GM13976 (cell line): ENCODE results near the gene PRL.

Source experiments
- DNase-seq: peaks from one replicate; pipeline ENCODE4 v3.0.0; 2012; ENCODE audit warnings: low spot score
- CTCF ChIP-seq: IDR thresholded peaks from 2 replicates; pipeline ENCODE4 v1.5.1; 2012; ENCODE audit warnings: borderline replicate concordance, mild to moderate bottlenecking; ENCODE audit not compliant: insufficient read depth; ENCODE audit errors: extremely low read depth, missing control alignments, control extremely low read depth
- in situ Hi-C: fragments of 300-500 bp; cut with MboI; formaldehyde crosslinking; loops from one replicate; pipeline ENCODE4 v1.12.0; 2022; ENCODE audit warnings: low sequenced_read_pairs, mixed read lengths, inconsistent platforms; ENCODE audit not compliant: unreplicated experiment

The PRL gene

GRCh38 chr6:22296936-22297335 lies at the start of gene PRL:
Gene PRL, minus strand, starts transcription at chr6:22297036. Its CDS starts 54 bp downstream, at chr6:22296982.
- in situ Hi-C loops = no loop called here

GRCh38 chr6:22343864-22344263 lies 47.0 kb upstream of the PRL start:
- no peak for DNase-seq
- in situ Hi-C loops = no loop called here
- TF ChIP-seq CTCF = no peak

More at GRCh38 chr6:22296936-22297335, at the start of gene PRL:
- DNase-seq = no peak
- no peak for TF ChIP-seq CTCF

- DNase-seq = peak; percentile 40
- no peak for TF ChIP-seq CTCF
- in situ Hi-C loops = no loop called here
Observed at GRCh38 chr6:22334778-22335177, 37.9 kb upstream of the PRL start.

GRCh38 chr6:22333802-22334201 lies 37.0 kb upstream of the PRL start:
- in situ Hi-C loops = no loop called here
- no peak for DNase-seq
- TF ChIP-seq CTCF = no peak

- in situ Hi-C loops = no loop called here
- no peak for DNase-seq
- no peak for TF ChIP-seq CTCF
Observed at GRCh38 chr6:22332711-22333110, 35.9 kb upstream of the PRL start.

GRCh38 chr6:22332216-22332615 lies 35.4 kb upstream of the PRL start:
- in situ Hi-C loops = no loop called here
- no peak for TF ChIP-seq CTCF
- DNase-seq = no peak

- no peak for TF ChIP-seq CTCF
- no peak for DNase-seq
- in situ Hi-C loops = no loop called here
Observed at GRCh38 chr6:22330941-22331340, 34.1 kb upstream of the PRL start.
